ENCODE data around the gene ACBD3.

The ACBD3 gene

DNA sequence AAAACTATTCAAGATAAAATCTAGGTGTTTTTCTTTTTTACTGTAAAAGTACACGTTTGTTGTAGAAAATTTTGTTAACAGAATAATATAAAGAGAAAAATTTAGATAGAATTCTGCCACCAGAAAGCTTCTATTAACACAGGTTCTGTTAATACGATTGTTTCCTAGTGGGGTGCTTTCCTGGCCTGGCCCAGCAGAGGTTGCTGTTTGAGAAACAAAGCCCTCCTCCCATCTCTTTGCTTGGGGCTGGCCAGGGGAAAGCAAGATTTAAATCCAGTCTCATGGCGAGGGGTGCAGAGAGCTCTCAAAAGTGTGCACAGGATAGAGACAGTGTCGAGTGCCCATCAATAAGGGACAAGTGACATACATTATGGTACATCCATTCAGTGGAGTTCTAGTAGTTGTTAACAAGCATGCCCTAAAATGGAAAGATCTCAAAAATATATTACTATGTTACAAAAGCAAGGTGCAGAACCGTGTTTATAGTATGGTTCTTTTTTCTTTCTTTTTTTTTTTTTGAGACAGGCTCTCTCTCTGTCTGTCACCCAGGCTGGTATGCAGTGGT is 14.6 kb upstream of the ACBD3 start:
- DNase-seq (ENCODE audit: low read depth in 2 of 2) = no peak

GRCh38 chr1:226199971-226200370 is 13.4 kb upstream of the ACBD3 start:
- DNase-seq (ENCODE audit: low read depth in 2 of 2) = no peak

DNA sequence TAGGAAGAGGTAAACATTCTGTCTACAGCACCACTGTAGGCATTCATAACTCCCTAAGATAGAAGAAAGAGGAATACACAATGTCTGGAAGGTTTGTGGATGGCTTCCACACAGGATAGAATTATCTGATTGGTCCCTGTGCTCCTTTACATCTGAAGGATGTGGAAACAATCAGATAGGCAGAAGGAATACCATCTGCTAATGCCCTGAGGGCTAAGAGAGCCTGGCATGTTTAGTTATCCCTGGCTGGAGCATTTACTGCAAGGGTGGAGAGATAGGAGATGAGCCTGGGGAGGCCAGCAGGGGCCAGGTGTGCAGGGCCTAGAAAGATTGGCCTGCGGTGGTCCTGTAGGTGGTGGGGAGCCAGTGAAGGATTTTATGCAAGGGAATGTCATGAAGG is 8.6 kb upstream of the ACBD3 start:
- DNase-seq (ENCODE audit: low read depth in 2 of 2) = no peak

DNA sequence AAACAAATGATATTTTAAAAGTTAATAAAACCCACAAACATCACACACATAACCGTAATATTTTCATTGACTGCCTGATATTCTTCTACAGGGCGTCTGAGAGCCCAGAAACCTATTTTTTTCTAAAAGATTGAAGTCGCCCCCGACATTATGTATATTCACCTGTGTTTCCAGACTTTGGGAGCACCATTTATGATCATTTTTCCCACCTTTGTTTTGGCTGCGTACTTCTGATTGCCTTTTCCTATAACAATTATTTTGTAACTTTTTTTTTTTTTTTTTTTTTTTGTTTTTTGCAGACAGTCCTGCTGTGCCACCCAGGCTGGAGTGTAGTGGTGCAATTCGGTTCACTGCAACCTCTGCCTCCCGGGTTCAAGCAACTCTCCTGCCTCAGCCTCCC is 839 bp upstream of the ACBD3 start:
- DNase-seq (ENCODE audit: low read depth in 2 of 2) = no peak

GRCh38 chr1:226187019-226187322 is 430 bp upstream of the ACBD3 start:
- no peak for DNase-seq (ENCODE audit: low read depth in 2 of 2)

DNA sequence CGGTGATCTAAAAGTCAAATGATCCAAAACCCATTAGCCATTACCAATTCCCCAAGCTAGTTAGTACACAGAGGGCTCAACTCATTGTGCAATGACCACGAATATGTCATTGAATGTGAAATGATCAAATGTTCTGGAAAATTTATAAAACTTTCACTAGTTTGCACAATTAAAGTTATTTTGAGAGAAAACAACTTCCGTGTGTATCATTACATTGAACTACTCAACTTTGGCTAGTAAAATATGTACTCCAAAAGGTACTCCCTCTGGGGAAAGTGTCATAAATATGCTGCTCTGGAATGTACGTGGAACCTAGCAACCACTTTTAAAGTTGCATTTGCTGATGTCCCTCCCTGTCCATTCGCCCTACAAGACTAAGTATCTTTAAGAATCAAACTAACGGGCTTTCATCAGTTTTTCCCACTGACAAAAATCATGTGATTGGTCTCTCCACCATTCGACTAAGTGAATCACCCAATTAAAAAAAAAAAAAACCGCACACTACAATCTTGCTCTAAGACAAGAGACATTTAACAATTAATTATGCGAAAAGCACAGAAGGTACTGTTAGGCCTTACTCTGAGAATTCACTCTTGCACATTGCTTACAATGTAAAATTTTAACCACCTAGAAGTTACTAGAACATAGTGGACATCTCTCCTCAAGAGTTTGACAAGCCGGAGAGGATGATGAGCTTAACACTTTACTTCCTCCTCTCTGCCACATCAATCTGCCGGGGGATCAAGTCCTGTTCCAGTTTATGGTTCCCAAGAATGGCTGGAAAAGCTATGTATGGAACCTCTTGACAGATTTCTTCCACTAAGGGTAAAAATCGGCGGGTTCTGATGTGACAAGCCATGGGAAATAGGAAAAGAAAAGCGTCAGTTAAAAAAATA is 1.2 kb downstream of the ACBD3 start:
- DNase-seq (ENCODE audit: low read depth in 2 of 2) = no peak

- no peak for DNase-seq (ENCODE audit: low read depth in 2 of 2)
Measured at GRCh38 chr1:226181996-226182714, 4.4 kb downstream of the ACBD3 start.

GRCh38 chr1:226176870-226177269 is 9.7 kb downstream of the ACBD3 start:
- no peak for DNase-seq (ENCODE audit: low read depth in 2 of 2)

- DNase-seq (ENCODE audit: low read depth in 2 of 2) = no peak
Measured at GRCh38 chr1:226172589-226172988, 14.0 kb downstream of the ACBD3 start.

GRCh38 chr1:226166341-226166740 is 20.2 kb downstream of the ACBD3 start:
- no peak for DNase-seq (ENCODE audit: low read depth in 2 of 2)

- DNase-seq (ENCODE audit: low read depth in 2 of 2) = no peak
Measured at GRCh38 chr1:226164154-226164553, 22.4 kb downstream of the ACBD3 start.

GRCh38 chr1:226162898-226163297 is 23.6 kb downstream of the ACBD3 start:
- DNase-seq (ENCODE audit: low read depth in 2 of 2) = no peak

- DNase-seq (ENCODE audit: low read depth in 2 of 2) = no peak
Measured at GRCh38 chr1:226158983-226159382, 27.6 kb downstream of the ACBD3 start.

DNA sequence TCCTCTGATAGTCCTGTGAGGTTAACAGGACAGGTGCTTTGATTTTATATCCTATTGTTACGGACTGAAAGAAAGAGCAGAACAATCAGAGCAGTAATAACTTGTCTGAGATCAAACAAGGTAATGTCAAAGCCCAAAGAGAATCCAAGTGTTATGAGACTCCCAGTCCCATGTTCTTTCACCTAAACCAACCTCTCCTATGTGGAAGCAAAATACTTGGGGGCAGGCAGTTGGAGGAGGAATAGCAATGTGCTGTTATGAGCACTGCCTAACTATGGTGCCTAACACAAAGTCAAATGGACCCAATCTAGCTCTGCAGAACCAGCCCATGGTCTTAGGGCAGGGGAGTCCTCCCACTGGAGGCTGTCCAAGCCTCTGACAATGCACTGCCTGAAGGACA is 28.1 kb downstream of the ACBD3 start:
- DNase-seq (ENCODE audit: low read depth in 2 of 2) = no peak

GRCh38 chr1:226157761-226158316 is 28.7 kb downstream of the ACBD3 start:
- no peak for DNase-seq (ENCODE audit: low read depth in 2 of 2)

- DNase-seq (ENCODE audit: low read depth in 2 of 2) = no peak
Measured at GRCh38 chr1:226154593-226154992, 31.9 kb downstream of the ACBD3 start.

GRCh38 chr1:226149806-226150205 is 36.7 kb downstream of the ACBD3 start:
- no peak for DNase-seq (ENCODE audit: low read depth in 2 of 2)

- DNase-seq (ENCODE audit: low read depth in 2 of 2) = no peak
Measured at GRCh38 chr1:226148121-226148648, 38.4 kb downstream of the ACBD3 start.

DNA sequence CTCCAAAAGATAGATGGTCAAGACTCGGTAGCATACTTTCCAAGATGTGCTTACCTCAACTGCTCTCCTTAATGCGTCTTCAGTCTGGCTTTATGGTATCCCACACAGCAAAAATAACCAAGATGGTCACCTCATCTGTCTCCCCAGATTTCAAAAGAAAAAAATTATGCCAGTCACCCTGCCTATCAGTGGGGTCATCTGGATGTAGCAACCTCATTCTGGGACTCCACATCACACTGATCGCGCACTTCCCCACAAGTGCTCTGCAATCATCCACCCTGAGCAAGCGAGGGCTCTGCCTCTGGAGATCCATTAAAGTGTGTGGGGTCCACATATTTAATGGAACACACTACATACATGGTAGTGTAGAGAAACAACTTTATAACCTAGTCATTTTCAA is 42.5 kb downstream of the ACBD3 start:
- DNase-seq (ENCODE audit: low read depth in 2 of 2) = no peak

- no peak for DNase-seq (ENCODE audit: low read depth in 2 of 2)
Measured at GRCh38 chr1:226135709-226136108, 50.8 kb downstream of the ACBD3 start.

DNA sequence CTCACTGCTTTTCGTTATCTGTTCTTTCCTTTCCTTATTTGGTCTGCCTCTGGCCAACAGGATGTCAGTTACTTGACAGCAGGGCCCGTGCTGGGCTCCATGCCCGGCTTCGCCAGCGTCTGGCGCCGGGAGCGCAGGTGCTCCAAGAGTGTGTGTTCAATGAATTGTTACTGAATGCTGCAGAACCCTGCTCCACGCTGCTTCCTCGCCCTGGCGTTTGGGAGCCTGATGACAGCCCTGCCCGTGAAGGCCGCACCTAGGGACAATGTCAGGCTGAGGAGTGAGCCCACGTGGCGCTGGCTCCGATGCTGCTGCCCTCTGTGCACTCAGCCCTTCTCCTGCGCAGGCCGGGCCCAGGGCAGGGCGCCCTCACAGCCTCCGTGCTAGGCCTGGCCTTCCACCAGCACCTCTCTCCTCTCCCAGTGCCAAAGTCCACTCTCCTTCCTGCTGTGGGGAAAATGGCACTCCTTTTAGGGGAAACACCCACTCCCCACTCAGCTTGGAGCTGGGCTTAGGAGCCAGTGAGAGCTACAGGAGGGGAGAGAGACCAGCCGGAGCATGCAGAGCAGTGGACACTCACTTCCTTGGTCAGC is 51.4 kb downstream of the ACBD3 start:
- no peak for DNase-seq (ENCODE audit: low read depth in 2 of 2)

Data from stimulated activated CD4-positive, alpha-beta T cell treated with anti-CD3 and anti-CD28 coated beads, Interleukin-15, amount 100 ng/mL, for 48 hours (primary cell).